IMR-90 (cell line): Measurements from ENCODE around the gene SMKR1. TPM values are rescaled to one million over a fixed set of nuclear protein-coding genes. Genes with fewer than 3 reads are reported as not detected.

Experiments
- ATAC-seq: fragments of 200-7000 bp; cut with Tn5 transposase; 2 replicates; pipeline ENCODE4 v1.9.1; 2020; ENCODE audit warnings: low read depth, mild to moderate bottlenecking, moderate library complexity
- BruUV-seq: library from RNA; stranded (reverse); fragments of 400-500 nt; replicated peaks from 2 replicates; lab custom pipeline; 2021; lab: Mats Ljungman, UMichigan
- CTCF ChIA-PET: fragments of 300-600 bp; formaldehyde crosslinking; extraction: SDS; loops from one replicate; lab custom pipeline; 2021; ENCODE audit warnings: antibody characterized with exemption; lab: Yijun Ruan, JAX
- POLR2A ChIA-PET: fragments of 300-600 bp; sonication (Branson Sonifier 250); formaldehyde crosslinking; loops from one replicate; lab custom pipeline; 2022; ENCODE audit warnings: antibody characterized with exemption; ENCODE audit not compliant: unreplicated experiment; lab: Charles Lee
- DNase-seq: peaks from one replicate; pipeline ENCODE4 v3.0.0; 2013
- H2AFZ ChIP-seq: replicated peaks from 2 replicates; pipeline ENCODE3; 2013; ENCODE audit warnings: low read length, mild to moderate bottlenecking; ENCODE audit not compliant: poor library complexity
- H2AK5ac ChIP-seq: 2 replicates; pipeline ENCODE4 v1.6.1; 2013; ENCODE audit warnings: low read depth, low read length, inconsistent platforms
- H2AK9ac ChIP-seq: replicated peaks from 2 replicates; pipeline ENCODE3; 2013; ENCODE audit warnings: mild to moderate bottlenecking, low read depth, low read length, moderate library complexity; ENCODE audit not compliant: poor library complexity
- H2BK120ac ChIP-seq: 2 replicates; pipeline ENCODE4 v1.6.1; 2013; ENCODE audit warnings: low read depth, low read length, inconsistent platforms
- H2BK15ac ChIP-seq: 3 replicates; pipeline ENCODE4 v1.6.1; 2013; ENCODE audit warnings: low read depth, low read length, inconsistent platforms
- H2BK20ac ChIP-seq: 2 replicates; pipeline ENCODE4 v1.6.1; 2013; ENCODE audit warnings: low read depth, mild to moderate bottlenecking, inconsistent platforms, low read length, moderate library complexity
- H2BK5ac ChIP-seq: 2 replicates; pipeline ENCODE4 v1.6.1; 2013; ENCODE audit warnings: mild to moderate bottlenecking, low read depth, low read length, inconsistent platforms; ENCODE audit not compliant: poor library complexity, severe bottlenecking
- H3K14ac ChIP-seq: replicated peaks from 2 replicates; pipeline ENCODE4 v1.6.1; 2013; ENCODE audit warnings: low read depth, low read length, inconsistent platforms
- H3K18ac ChIP-seq: 2 replicates; pipeline ENCODE4 v1.6.1; 2013; ENCODE audit warnings: low read depth, low read length, control low read depth
- H3K23ac ChIP-seq: 2 replicates; pipeline ENCODE4 v1.6.1; 2013; ENCODE audit warnings: low read depth, low read length, inconsistent platforms
- H3K27ac ChIP-seq: 2 replicates; pipeline ENCODE4 v1.5.1; 2013; ENCODE audit warnings: mild to moderate bottlenecking, control low read depth, low read length; ENCODE audit not compliant: insufficient read depth
- H3K27me3 ChIP-seq: 2 replicates; pipeline ENCODE4 v1.6.1; 2013; ENCODE audit warnings: low read length; ENCODE audit not compliant: control insufficient read depth, insufficient read depth
- H3K36me3 ChIP-seq: 2 replicates; pipeline ENCODE4 v1.6.1; 2013; ENCODE audit warnings: low read length, mixed read lengths; ENCODE audit not compliant: control insufficient read depth, insufficient read depth
- H3K4ac ChIP-seq: 2 replicates; pipeline ENCODE4 v1.6.1; 2013; ENCODE audit warnings: low read depth, low read length, inconsistent platforms
- H3K4me1 ChIP-seq: 2 replicates; pipeline ENCODE4 v1.6.1; 2013; ENCODE audit warnings: low read length, mixed read lengths; ENCODE audit not compliant: control insufficient read depth, insufficient read depth
- H3K4me2 ChIP-seq: 2 replicates; pipeline ENCODE4 v1.6.1; 2013; ENCODE audit warnings: low read depth, mild to moderate bottlenecking, control low read depth, low read length, moderate library complexity
- H3K4me3 ChIP-seq: 2 replicates; pipeline ENCODE4 v1.5.1; 2013; ENCODE audit warnings: low read depth, mild to moderate bottlenecking, control low read depth, low read length, moderate library complexity; ENCODE audit not compliant: insufficient read depth
- H3K56ac ChIP-seq: 2 replicates; pipeline ENCODE4 v1.6.1; 2013; ENCODE audit warnings: low read length, inconsistent platforms; ENCODE audit not compliant: insufficient read depth; ENCODE audit errors: extremely low read depth
- H3K79me1 ChIP-seq, 2 experiments: 2 replicates each; pipeline ENCODE4 v1.6.1; 2013; ENCODE audit warnings: low read length in 2 of 2, inconsistent platforms in 1 of 2, low read depth in 1 of 2
- H3K9ac ChIP-seq: 2 replicates; pipeline ENCODE4 v1.6.1; 2013; ENCODE audit warnings: low read depth, low read length, control low read depth
- H3K9me1 ChIP-seq: 2 replicates; pipeline ENCODE4 v1.6.1; 2013; ENCODE audit warnings: low read length, inconsistent platforms; ENCODE audit not compliant: insufficient read depth
- H3K9me3 ChIP-seq: 2 replicates; pipeline ENCODE4 v1.6.1; 2013; ENCODE audit warnings: low read length; ENCODE audit not compliant: control insufficient read depth, insufficient read depth
- H4K20me1 ChIP-seq: 2 replicates; pipeline ENCODE4 v1.6.1; 2013; ENCODE audit warnings: low read length, inconsistent platforms; ENCODE audit not compliant: insufficient read depth
- H4K5ac ChIP-seq: 2 replicates; pipeline ENCODE4 v1.6.1; 2013; ENCODE audit warnings: mild to moderate bottlenecking, low read depth, low read length, control low read depth
- H4K8ac ChIP-seq, 2 experiments: 2 replicates each; pipeline ENCODE4 v1.6.1; 2013; ENCODE audit warnings: low read depth in 2 of 2, low read length in 2 of 2, control low read depth in 1 of 2, inconsistent platforms in 1 of 2
- H4K91ac ChIP-seq: 2 replicates; pipeline ENCODE4 v1.6.1; 2013; ENCODE audit warnings: low read depth, low read length, inconsistent platforms; ENCODE audit not compliant: insufficient read depth
- BHLHE40 ChIP-seq: fragments of 150-350 bp; IDR thresholded peaks from 2 replicates; pipeline ENCODE4 v1.6.1; 2016; ENCODE audit warnings: mild to moderate bottlenecking, low read depth, low read length
- CEBPB ChIP-seq: IDR thresholded peaks from 2 replicates; pipeline ENCODE4 v1.6.1; 2012; ENCODE audit warnings: low read depth, low read length, improper control_type of control experiment
- CHD1 ChIP-seq: IDR thresholded peaks from 2 replicates; pipeline ENCODE4 v1.6.1; 2012; ENCODE audit warnings: low read depth, low read length, improper control_type of control experiment
- CTCF ChIP-seq: conservative IDR thresholded peaks from 2 replicates; pipeline ENCODE4 v1.5.1; 2012; ENCODE audit warnings: mild to moderate bottlenecking, low read depth, low read length, improper control_type of control experiment
- ELK1 ChIP-seq: fragments of 150-350 bp; IDR thresholded peaks from 2 replicates; pipeline ENCODE4 v1.6.1; 2016; ENCODE audit warnings: low read depth, mild to moderate bottlenecking, low read length, moderate library complexity, borderline replicate concordance
- FOS ChIP-seq: fragments of 150-350 bp; IDR thresholded peaks from 2 replicates; pipeline ENCODE4 v1.6.1; 2016; ENCODE audit warnings: low read depth, low read length
- MAFK ChIP-seq: IDR thresholded peaks from 2 replicates; pipeline ENCODE4 v1.6.1; 2012; ENCODE audit warnings: low read depth, low read length, improper control_type of control experiment
- MAZ ChIP-seq: IDR thresholded peaks from 2 replicates; pipeline ENCODE4 v1.6.1; 2012; ENCODE audit warnings: low read depth, mild to moderate bottlenecking, low read length, improper control_type of control experiment, moderate library complexity, borderline replicate concordance
- MXI1 ChIP-seq: IDR thresholded peaks from 2 replicates; pipeline ENCODE4 v1.6.1; 2012; ENCODE audit warnings: low read depth, mild to moderate bottlenecking, low read length, moderate library complexity, borderline replicate concordance
- NFE2L2 ChIP-seq: fragments of 150-350 bp; IDR thresholded peaks from 2 replicates; pipeline ENCODE4 v1.6.1; 2016; ENCODE audit warnings: low read depth, mild to moderate bottlenecking, low read length
- POLR2A ChIP-seq: IDR thresholded peaks from 2 replicates; pipeline ENCODE4 v1.6.1; 2012; ENCODE audit warnings: mild to moderate bottlenecking, low read depth, low read length
- RCOR1 ChIP-seq: IDR thresholded peaks from 2 replicates; pipeline ENCODE4 v1.6.1; 2012; ENCODE audit warnings: mild to moderate bottlenecking, low read length, improper control_type of control experiment; ENCODE audit not compliant: insufficient replicate concordance
- RFX5 ChIP-seq: IDR thresholded peaks from 2 replicates; pipeline ENCODE4 v1.8.0; 2012; ENCODE audit warnings: low read depth, mild to moderate bottlenecking, low read length, moderate library complexity
- SMC3 ChIP-seq: fragments of 150-350 bp; IDR thresholded peaks from 2 replicates; pipeline ENCODE4 v1.6.1; 2016; ENCODE audit warnings: low read depth, mild to moderate bottlenecking, antibody characterized with exemption, low read length, moderate library complexity
- WGBS, 2 experiments: methylation state at CpG; one replicate each; pipeline versions ENCODE4 v1.1.5 to v1.1.7; 2013; ENCODE audit warnings: missing lambda C conversion rate in 2 of 2; ENCODE audit not compliant: insufficient read length in 1 of 2; ENCODE audit errors: extremely low coverage in 2 of 2; 5-methylcytosine and 5-hydroxymethylcytosine counted together
- dilution Hi-C: fragments of 300-500 bp; cut with HindIII; formaldehyde crosslinking; loops from one replicate; pipeline ENCODE4 v1.14.3; 2018; ENCODE audit warnings: low sequenced_read_pairs; ENCODE audit not compliant: unreplicated experiment
- in situ Hi-C: fragments of 300-500 bp; cut with MboI; formaldehyde crosslinking; loops from 3 replicates; pipeline ENCODE4 v1.14.3; 2019; ENCODE audit warnings: low sequenced_read_pairs, inconsistent platforms, mixed read lengths
- intact Hi-C: fragments of 100-400 bp; cut with micrococcal nuclease; formaldehyde crosslinking; loops from 2 replicates; pipeline ENCODE4 v1.10.0; 2022
- polyA plus RNA-seq, 3 experiments: library from polyadenylated mRNA; depleted of rRNA; stranded (reverse); fragments of >200 nt; gene quantifications; 2 replicates each; pipeline ENCODE4 v1.2.3, GENCODE V29; 2012; ENCODE audit warnings: low replicate concordance in 1 of 3
- total RNA-seq: library from RNA; depleted of rRNA; stranded (reverse); fragments of >200 nt; gene quantifications from 2 replicates; pipeline ENCODE4 v1.2.3, GENCODE V29; 2012

SMKR1 gene
- total and polyA plus RNA-seq, 2 of the 4 experiments (the other 2 are of a cell fraction), result 0.26 TPM; not detected in 1

- dilution Hi-C loops (no loop called here), in situ Hi-C loops (loop anchor here (5.0 kb wide), 1 partner anchor 253 kb away; no protein-coding TSS in a partner anchor), intact Hi-C loops (no loop called here)
- ChIA-PET POLR2A (no interaction called here), CTCF (interaction anchor here (2.1 to 4.1 kb wide), 2 partner anchors 103 to 109 kb away, joined by 8 to 16 read pairs; no protein-coding TSS in a partner anchor)
- H3K79me1 ChIP-seq, result no peaks in the 10 kb centered on the region
- no peak overlapping the region for H3K23ac ChIP-seq
- no peak overlapping the region for H2BK15ac ChIP-seq
- H4K8ac ChIP-seq, result no peak overlapping the region
- H3K4me3 ChIP-seq, result no peak overlapping the region
- ATAC-seq (no peak), DNase-seq (no peak)
- no peak overlapping the region for H4K5ac ChIP-seq
- no peaks in the 10 kb centered on the region for H4K20me1 ChIP-seq
- no peak overlapping the region for H2AK9ac ChIP-seq
- no peak overlapping the region for H3K9ac ChIP-seq
- no TSS peak for BruUV-seq
- H2BK5ac ChIP-seq, result no peak overlapping the region
- H3K4ac ChIP-seq, result no peak overlapping the region
- H3K9me1 ChIP-seq, result no peaks in the 10 kb centered on the region; the same call in 1 of the 2 replicates
- no peaks in the 10 kb centered on the region; the same call in 1 of the 2 replicates for H3K36me3 ChIP-seq
- H2BK120ac ChIP-seq, result no peak overlapping the region
- no CpG with 5 or more reads among the region's 1 CpG for WGBS, 2 experiments
- H2AFZ ChIP-seq, result no peak overlapping the region
- TF ChIP-seq SMC3, result no peak
- no peak for TF ChIP-seq POLR2A
- TF ChIP-seq CEBPB, result no peak
- no peak for TF ChIP-seq FOS
- TF ChIP-seq CTCF, result no peak
- TF ChIP-seq ELK1, result no peak
- no peak for TF ChIP-seq NFE2L2
- TF ChIP-seq RCOR1, result no peak
- no peak for TF ChIP-seq BHLHE40
- TF ChIP-seq MAFK, result no peak
- TF ChIP-seq RFX5, result no peak
- TF ChIP-seq MXI1, result no peak
- no peak for TF ChIP-seq MAZ
- no peak for TF ChIP-seq CHD1
- no peak overlapping the region for H2BK20ac ChIP-seq
- H3K56ac ChIP-seq, result no peak overlapping the region
- no peak overlapping the region for H3K18ac ChIP-seq
- H3K27ac ChIP-seq, result no peak overlapping the region
- H3K4me2 ChIP-seq, result no peak overlapping the region
- no peak overlapping the region for H4K91ac ChIP-seq
- no peaks in the 10 kb centered on the region for H3K27me3 ChIP-seq
- no peaks in the 10 kb centered on the region for H3K9me3 ChIP-seq
- peaks cover 1% of the 10 kb centered on the region; the same call in 1 of the 2 replicates for H3K4me1 ChIP-seq
- H3K14ac ChIP-seq, result no peak overlapping the region
- no peak overlapping the region for H2AK5ac ChIP-seq
Measured at GRCh38 chr7:129470411-129470810, 31.9 kb upstream of the SMKR1 start.
